Measurements from ENCODE around the gene GPC4. TPM values are rescaled to one million over a fixed set of nuclear protein-coding genes. Genes with fewer than 3 reads are reported as not detected.

The GPC4 gene
- total and polyA plus RNA-seq, 10 of the 15 experiments (the other 5 are each of a cell fraction or from before 2014, with no cell fraction given) = 0.04 to 5.8 (median 0.13) TPM

GRCh38 chrX:133454924-133455323 is 39.6 kb upstream of the GPC4 start:
- in situ Hi-C loops (cut with MboI) = no loop called here
- SMC1A ChIA-PET (ENCODE audit: uncharacterized antibody, unreplicated experiment) = no interaction called here

GRCh38 chrX:133454491-133454914 is 39.2 kb upstream of the GPC4 start:
- CTCF ChIA-PET = interaction anchor here (0.6 kb wide), 1 partner anchor 446 kb away, joined by 3 read pairs; no protein-coding TSS in a partner anchor
- no peaks in the 10 kb centered on the region for H3K4me1 ChIP-seq (ENCODE audit: control insufficient read depth, insufficient read depth, low read length)
- no TSS peak for BruUV-seq (replicated peaks)
- no peak overlapping the region for H3K9ac ChIP-seq (ENCODE audit: control insufficient read depth, insufficient read depth, low read length)
- H3K36me3 ChIP-seq (ENCODE audit: control insufficient read depth in 2 of 2, insufficient read depth in 2 of 2, low read length in 1 of 2) = no peaks in the 10 kb centered on the region
- H3K4me2 ChIP-seq (ENCODE audit: control insufficient read depth, insufficient read depth) = no peak overlapping the region
- POLR2A ChIA-PET = interaction anchor here (0.6 kb wide), 1 partner anchor 677 kb away, joined by 3 read pairs; no protein-coding TSS in a partner anchor
- intact Hi-C loops (cut with micrococcal nuclease; ENCODE audit: unreplicated experiment) = no loop called here
- in situ Hi-C loops (cut with MboI) = no loop called here
- no peak overlapping the region for H2AFZ ChIP-seq (ENCODE audit: control insufficient read depth, low read depth, low read length)
- DNase-seq (ENCODE audit: low read depth, low spot score) (no peak), FAIRE-seq (no peak), ATAC-seq (no peak)
- no peak overlapping the region for H3K27ac ChIP-seq (ENCODE audit: control insufficient read depth, insufficient read depth)
- no peaks in the 10 kb centered on the region for H3K79me2 ChIP-seq (ENCODE audit: control insufficient read depth, insufficient read depth, low read length)
- 13% methylated on average over 3 of the region's 3 CpGs for WGBS (ENCODE audit: insufficient coverage, insufficient replicate concordance, low lambda C conversion rate, missing lambda C conversion rate)
- RAD21 ChIA-PET (ENCODE audit: unreplicated experiment) = no interaction called here
- H3K9me3 ChIP-seq (replicated peaks; ENCODE audit: control insufficient read depth, insufficient read depth, low read length) = no peaks in the 10 kb centered on the region
- no peak overlapping the region for H3K4me3 ChIP-seq
- H3K27me3 ChIP-seq (replicated peaks in 1 of 2; ENCODE audit: control insufficient read depth in 2 of 2, insufficient read depth in 2 of 2, low read length in 1 of 2) = no peaks in the 10 kb centered on the region
- H4K20me1 ChIP-seq (ENCODE audit: control insufficient read depth, insufficient read depth) = no peaks in the 10 kb centered on the region
- SMC1A ChIA-PET (ENCODE audit: uncharacterized antibody, unreplicated experiment) = no interaction called here
- no peak for TF ChIP-seq CREB1 (IDR thresholded peaks at IDR 0.05; ENCODE audit: low read depth)
- TF ChIP-seq MLLT1 (IDR thresholded peaks at IDR 0.05) = no peak
- TF ChIP-seq PML (IDR thresholded peaks at IDR 0.05; ENCODE audit: low read length) = no peak
- TF ChIP-seq REST (IDR thresholded peaks at IDR 0.05; ENCODE audit: low read depth, low read length) = no peak
- no peak for TF ChIP-seq NR2C2 (IDR thresholded peaks at IDR 0.05; ENCODE audit: borderline replicate concordance, control insufficient read depth, insufficient read length, low read depth)
- TF ChIP-seq LARP7 (IDR thresholded peaks at IDR 0.05) = no peak
- no peak for TF ChIP-seq PKNOX1 (IDR thresholded peaks at IDR 0.05)
- TF ChIP-seq ATF2 (IDR thresholded peaks at IDR 0.05; ENCODE audit: low read length) = no peak
- no peak for TF ChIP-seq GABPA (IDR thresholded peaks at IDR 0.05; ENCODE audit: low read depth)

More at GRCh38 chrX:133454924-133455323, 39.6 kb upstream of the GPC4 start:
- no peaks in the 10 kb centered on the region for H3K79me2 ChIP-seq (ENCODE audit: control insufficient read depth, insufficient read depth, low read length)
- DNase-seq (ENCODE audit: low read depth, low spot score) (no peak), FAIRE-seq (no peak), ATAC-seq (no peak)
- H3K27me3 ChIP-seq (replicated peaks in 1 of 2; ENCODE audit: control insufficient read depth in 2 of 2, insufficient read depth in 2 of 2, low read length in 1 of 2) = no peaks in the 10 kb centered on the region
- RAD21 ChIA-PET (ENCODE audit: unreplicated experiment) = no interaction called here
- H3K36me3 ChIP-seq (ENCODE audit: control insufficient read depth in 2 of 2, insufficient read depth in 2 of 2, low read length in 1 of 2) = no peaks in the 10 kb centered on the region
- intact Hi-C loops (cut with micrococcal nuclease; ENCODE audit: unreplicated experiment) = no loop called here
- H3K4me3 ChIP-seq = no peak overlapping the region
- H3K27ac ChIP-seq (ENCODE audit: control insufficient read depth, insufficient read depth) = no peak overlapping the region
- no peak overlapping the region for H3K9ac ChIP-seq (ENCODE audit: control insufficient read depth, insufficient read depth, low read length)
- POLR2A ChIA-PET = interaction anchor here (0.6 kb wide), 1 partner anchor 148 kb away, joined by 5 read pairs; no protein-coding TSS in a partner anchor
- BruUV-seq (replicated peaks) = no TSS peak
- no peak overlapping the region for H2AFZ ChIP-seq (ENCODE audit: control insufficient read depth, low read depth, low read length)
- 11% methylated on average over 5 of the region's 5 CpGs for WGBS (ENCODE audit: insufficient coverage, insufficient replicate concordance, low lambda C conversion rate, missing lambda C conversion rate)
- no peaks in the 10 kb centered on the region for H3K4me1 ChIP-seq (ENCODE audit: control insufficient read depth, insufficient read depth, low read length)
- TF ChIP-seq FOS (IDR thresholded peaks at IDR 0.05; ENCODE audit: borderline replicate concordance, extremely low read depth, insufficient read length) = no peak
- TF ChIP-seq CHD2 (IDR thresholded peaks at IDR 0.05; ENCODE audit: borderline replicate concordance, low read depth, low read length) = no peak
- no peaks in the 10 kb centered on the region for H4K20me1 ChIP-seq (ENCODE audit: control insufficient read depth, insufficient read depth)
- CTCF ChIA-PET = interaction anchor here (0.6 kb wide), 1 partner anchor 446 kb away, joined by 3 read pairs; no protein-coding TSS in a partner anchor
- no peak overlapping the region for H3K4me2 ChIP-seq (ENCODE audit: control insufficient read depth, insufficient read depth)
- no peaks in the 10 kb centered on the region for H3K9me3 ChIP-seq (replicated peaks; ENCODE audit: control insufficient read depth, insufficient read depth, low read length)
